Skeletal muscle cell (primary cell): ENCODE data around the gene PLEKHH2.
"Not testable (repeated sequence)": the region's sequence is repeated elsewhere in the genome, so short reads cannot be mapped to it uniquely, and the experiment has no call there.

Source experiments
- DNase-seq: peaks from one replicate; pipeline ENCODE4 v3.0.0-alpha.2; 2010; ENCODE audit warnings: low read depth
- H3K4me3 ChIP-seq: 2 replicates; pipeline ENCODE4 v1.5.1; 2011; ENCODE audit warnings: low read depth, mild to moderate bottlenecking, control low read depth, low read length, moderate library complexity

The PLEKHH2 gene

GRCh38 chr2:43637030-43637803 is at the start of gene PLEKHH2:
Gene PLEKHH2, plus strand, starts transcription at chr2:43637260. Its CDS starts 7,414 bp downstream, at chr2:43644674.
- peak within 1 kb of the TSS; percentile 71 for H3K4me3 ChIP-seq
- no peak for DNase-seq

GRCh38 chr2:43592443-43592842 is 44.6 kb upstream of the PLEKHH2 start:
- H3K4me3 ChIP-seq = no peak overlapping the region
- no peak for DNase-seq

- no peak for DNase-seq
- no peak overlapping the region for H3K4me3 ChIP-seq
These were observed 43.8 kb upstream of the PLEKHH2 start for GRCh38 chr2:43593254-43593653.

GRCh38 chr2:43594875-43595274 is 42.2 kb upstream of the PLEKHH2 start:
- DNase-seq = no peak
- peak overlapping the region; percentile 77 for H3K4me3 ChIP-seq

- H3K4me3 ChIP-seq = peak within 1 kb of the TSS; percentile 77
- peak; percentile 99 for DNase-seq
These were observed 41.3 kb upstream of the PLEKHH2 start, which contains the start of gene THADA for GRCh38 chr2:43595603-43596412. Gene THADA, minus strand, starts transcription at chr2:43596038. Its CDS starts 3,646 bp downstream, at chr2:43592392.

- DNase-seq, H3K4me3 ChIP-seq: not testable (repeated sequence)
These were observed 36.5 kb upstream of the PLEKHH2 start for GRCh38 chr2:43600596-43600995.

GRCh38 chr2:43604674-43605073 is 32.4 kb upstream of the PLEKHH2 start:
- DNase-seq = no peak
- H3K4me3 ChIP-seq = no peak overlapping the region

- DNase-seq = peak; percentile 23
- no peak overlapping the region for H3K4me3 ChIP-seq
These were observed 31.9 kb upstream of the PLEKHH2 start for GRCh38 chr2:43605079-43605655.

GRCh38 chr2:43605851-43606250 is 31.2 kb upstream of the PLEKHH2 start:
- H3K4me3 ChIP-seq = no peak overlapping the region
- DNase-seq = no peak

GRCh38 chr2:43609290-43609918 is 27.7 kb upstream of the PLEKHH2 start:
- DNase-seq = no peak
- no peak overlapping the region for H3K4me3 ChIP-seq

GRCh38 chr2:43610361-43610760 is 26.7 kb upstream of the PLEKHH2 start:
- DNase-seq = no peak
- H3K4me3 ChIP-seq = no peak overlapping the region

- DNase-seq = no peak
- H3K4me3 ChIP-seq = no peak overlapping the region
These were observed 24.8 kb upstream of the PLEKHH2 start for GRCh38 chr2:43611987-43612894.

- H3K4me3 ChIP-seq = no peak overlapping the region
- no peak for DNase-seq
These were observed 24.1 kb upstream of the PLEKHH2 start for GRCh38 chr2:43612944-43613343.

- no peak for DNase-seq
- no peak overlapping the region for H3K4me3 ChIP-seq
These were observed 19.9 kb upstream of the PLEKHH2 start for GRCh38 chr2:43616967-43617680.

GRCh38 chr2:43619511-43619910 is 17.5 kb upstream of the PLEKHH2 start:
- no peak overlapping the region for H3K4me3 ChIP-seq

GRCh38 chr2:43622931-43623451 is 14.1 kb upstream of the PLEKHH2 start:
- no peak for DNase-seq
- no peak overlapping the region for H3K4me3 ChIP-seq

More at GRCh38 chr2:43619511-43619910, 17.5 kb upstream of the PLEKHH2 start:
- no peak for DNase-seq

- no peak for DNase-seq
- H3K4me3 ChIP-seq = no peak overlapping the region
These were observed 5.3 kb upstream of the PLEKHH2 start for GRCh38 chr2:43631618-43632317.
